ENCODE data around the gene GTPBP4.

Gene GTPBP4

DNA sequence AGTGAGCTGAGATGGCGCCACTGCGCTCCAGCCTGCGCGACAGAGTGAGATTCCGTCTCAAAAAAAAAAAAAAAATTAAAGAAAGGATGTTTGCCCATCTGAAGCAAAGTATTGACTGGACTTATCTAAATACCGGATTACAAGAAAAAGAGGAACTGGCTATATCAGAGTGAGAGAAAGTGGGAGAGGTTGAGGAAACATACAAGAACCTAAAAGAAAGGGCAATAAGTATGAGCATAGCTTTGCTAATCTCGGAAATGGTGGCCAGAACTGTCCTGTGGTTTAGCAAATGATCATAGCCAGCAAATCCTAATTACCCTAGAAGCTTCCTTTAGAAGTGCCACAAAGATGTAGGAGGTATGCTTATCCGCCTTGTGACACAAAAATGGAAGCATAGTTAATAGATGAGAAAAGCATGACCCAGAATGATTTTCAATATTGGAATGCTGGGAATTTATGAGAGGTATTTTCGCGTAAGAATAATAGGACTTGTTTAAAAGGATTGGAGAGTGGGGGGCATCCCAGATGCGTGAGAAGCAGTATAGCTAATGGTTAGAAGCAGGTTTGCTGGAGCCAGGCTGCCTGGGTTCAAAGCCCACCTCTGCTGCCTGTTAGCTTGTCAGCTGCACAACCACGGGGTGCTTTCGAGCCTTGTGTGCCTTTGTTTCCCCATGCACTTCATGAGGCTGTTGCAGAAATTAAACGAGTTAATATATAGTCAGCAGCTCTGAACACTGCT lies 1.2 kb upstream of the GTPBP4 start:
- H3K4me1 ChIP-seq: peaks cover 10% of the 10 kb centered on the region; the same call in 1 of the 2 replicates
- H3K36me3 ChIP-seq (replicated peaks): peaks cover 23% of the 10 kb centered on the region
- DNase-seq (ENCODE audit: low spot score in 2 of 2): no peak
- no peaks in the 10 kb centered on the region for H3K27me3 ChIP-seq (ENCODE audit: low read depth)
- in situ Hi-C loops (cut with MboI; ENCODE audit: low sequenced_read_pairs): loop anchor here (5.0 kb wide), 1 partner anchor 55 kb away; the partner anchor contains the start of gene LARP4B
- peak overlapping the region; percentile 99 for H3K4me3 ChIP-seq
- H3K9me3 ChIP-seq: no peaks in the 10 kb centered on the region

GRCh38 chr10:987620-987869 lies 689 bp upstream of the GTPBP4 start:
- peaks cover 25% of the 10 kb centered on the region for H3K36me3 ChIP-seq (replicated peaks)
- no peak for DNase-seq (ENCODE audit: low spot score in 2 of 2)
- H3K4me3 ChIP-seq: peak overlapping the region; percentile 99
- H3K27me3 ChIP-seq (ENCODE audit: low read depth): no peaks in the 10 kb centered on the region
- in situ Hi-C loops (cut with MboI; ENCODE audit: low sequenced_read_pairs): loop anchor here (5.0 kb wide), 1 partner anchor 55 kb away; the partner anchor contains the start of gene LARP4B
- peaks cover 10% of the 10 kb centered on the region; the same call in 1 of the 2 replicates for H3K4me1 ChIP-seq
- H3K9me3 ChIP-seq: no peaks in the 10 kb centered on the region

DNA sequence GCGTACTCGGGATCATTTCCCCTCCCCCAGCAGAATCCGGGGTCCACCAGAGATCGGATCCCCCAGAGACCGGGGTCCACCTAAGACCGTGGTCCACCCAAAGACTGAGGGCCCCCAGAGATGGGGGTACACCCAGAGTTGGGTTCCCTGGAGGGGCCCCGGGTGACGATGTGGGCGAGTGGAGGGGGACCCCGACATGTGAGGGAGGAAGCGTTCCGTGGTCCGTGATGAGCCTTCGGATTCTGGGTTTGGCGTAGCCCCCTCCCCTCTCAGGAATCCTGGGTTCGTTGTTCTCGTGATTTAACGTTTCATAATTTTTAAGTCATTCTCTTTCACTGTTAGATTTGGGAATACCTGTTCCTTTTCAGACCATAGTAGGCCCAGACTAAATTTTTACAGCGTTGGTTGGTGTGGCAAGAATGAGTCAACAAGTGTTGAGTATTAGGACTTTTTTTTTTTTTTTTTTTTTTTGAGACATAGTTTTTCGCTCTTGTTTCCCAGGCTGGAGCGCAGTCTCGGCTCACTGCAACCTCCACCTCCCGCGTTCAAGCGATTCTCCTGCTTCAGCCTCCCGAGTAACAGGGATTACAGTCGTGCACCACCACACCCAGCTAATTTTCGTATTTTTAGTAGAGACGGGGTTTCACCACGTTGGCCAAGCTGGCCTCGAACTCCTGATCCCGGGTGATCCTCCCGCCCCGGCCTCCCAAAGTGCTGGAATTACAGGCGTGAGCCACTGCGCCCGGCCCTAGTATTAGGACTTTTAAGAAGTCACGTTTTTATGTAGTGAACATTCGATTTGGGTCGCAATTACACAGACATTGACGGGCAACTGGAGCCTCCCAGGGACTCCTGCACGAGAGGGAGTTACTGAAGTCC lies 672 bp downstream of the GTPBP4 start:
- Histone ChIP-seq H3K4me1 (peaks cover 10% of the 10 kb centered on the region; the same call in 1 of the 2 replicates), H3K9me3 (no peaks in the 10 kb centered on the region), H3K36me3 (replicated peaks) (peaks cover 39% of the 10 kb centered on the region), H3K4me3 (peak overlapping the region; percentile 99), H3K27me3 (ENCODE audit: low read depth) (no peaks in the 10 kb centered on the region)
- DNase-seq (ENCODE audit: low spot score in 2 of 2): no peak
- in situ Hi-C loops (cut with MboI; ENCODE audit: low sequenced_read_pairs): loop anchor here (5.0 kb wide), 1 partner anchor 57 kb away; the partner anchor contains the start of gene LARP4B

DNA sequence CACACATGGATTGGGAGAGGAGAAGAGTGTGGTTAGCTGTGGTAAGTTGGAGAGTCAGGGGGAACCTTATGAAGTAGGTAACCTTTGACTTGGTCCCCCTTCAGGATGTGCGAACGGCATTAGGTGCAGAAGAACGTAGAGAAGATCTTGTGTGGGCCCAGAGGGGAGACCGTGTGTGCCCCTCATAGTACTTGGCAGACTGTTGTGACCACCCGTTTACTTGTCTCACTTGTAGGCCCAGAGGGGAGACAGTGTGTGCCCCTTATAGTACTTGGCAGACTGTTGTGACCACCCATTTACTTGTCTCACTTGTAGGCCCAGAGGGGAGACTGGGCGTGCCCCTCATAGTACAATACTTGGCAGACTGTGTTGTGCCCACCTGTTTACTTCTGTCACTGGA lies 2.6 kb downstream of the GTPBP4 start:
- DNase-seq (ENCODE audit: low spot score in 2 of 2): no peak
- in situ Hi-C loops (cut with MboI; ENCODE audit: low sequenced_read_pairs): no loop called here
- Histone ChIP-seq H3K9me3 (no peaks in the 10 kb centered on the region), H3K4me1 (peaks cover 10% of the 10 kb centered on the region; the same call in 1 of the 2 replicates), H3K4me3 (no peak overlapping the region), H3K27me3 (ENCODE audit: low read depth) (no peaks in the 10 kb centered on the region), H3K36me3 (replicated peaks) (peaks cover 58% of the 10 kb centered on the region)

DNA sequence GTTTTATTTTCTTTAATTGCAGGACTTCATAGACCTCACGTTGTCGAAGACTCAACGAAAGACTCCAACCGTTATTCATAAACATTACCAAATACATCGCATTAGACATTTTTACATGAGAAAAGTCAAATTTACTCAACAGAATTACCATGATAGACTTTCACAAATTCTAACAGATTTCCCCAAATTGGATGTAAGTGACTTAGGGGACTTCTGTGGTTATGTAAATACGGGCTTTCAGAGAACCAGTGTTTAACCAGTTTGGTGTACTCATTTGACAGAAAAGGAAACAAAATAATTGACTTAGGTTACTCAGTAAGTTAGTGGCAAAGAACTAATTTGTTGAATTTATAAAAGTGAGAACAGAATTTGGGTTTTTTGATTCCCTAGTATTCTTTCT lies 4.2 kb downstream of the GTPBP4 start:
- Histone ChIP-seq H3K36me3 (replicated peaks) (peaks cover 75% of the 10 kb centered on the region), H3K9me3 (no peaks in the 10 kb centered on the region)
- in situ Hi-C loops (cut with MboI; ENCODE audit: low sequenced_read_pairs): no loop called here

GRCh38 chr10:992871-993270 lies 4.6 kb downstream of the GTPBP4 start:
- no peak overlapping the region for H3K4me3 ChIP-seq
- peaks cover 78% of the 10 kb centered on the region for H3K36me3 ChIP-seq (replicated peaks)
- no peak for DNase-seq (ENCODE audit: low spot score in 2 of 2)
- no peaks in the 10 kb centered on the region for H3K9me3 ChIP-seq
- in situ Hi-C loops (cut with MboI; ENCODE audit: low sequenced_read_pairs): no loop called here
- H3K27me3 ChIP-seq (ENCODE audit: low read depth): no peaks in the 10 kb centered on the region
- H3K4me1 ChIP-seq: peaks cover 6% of the 10 kb centered on the region; the same call in 1 of the 2 replicates

More for the DNA sequence above, 4.2 kb downstream of the GTPBP4 start:
- no peaks in the 10 kb centered on the region for H3K27me3 ChIP-seq (ENCODE audit: low read depth)
- no peak for DNase-seq (ENCODE audit: low spot score in 2 of 2)
- H3K4me3 ChIP-seq: no peak overlapping the region
- peaks cover 6% of the 10 kb centered on the region; the same call in 1 of the 2 replicates for H3K4me1 ChIP-seq

GRCh38 chr10:994836-995558 lies 6.8 kb downstream of the GTPBP4 start:
- Histone ChIP-seq H3K4me3 (no peak overlapping the region), H3K4me1 (peaks cover 1% of the 10 kb centered on the region; the same call in 1 of the 2 replicates), H3K9me3 (no peaks in the 10 kb centered on the region), H3K27me3 (ENCODE audit: low read depth) (no peaks in the 10 kb centered on the region), H3K36me3 (replicated peaks) (peaks cover 86% of the 10 kb centered on the region)
- in situ Hi-C loops (cut with MboI; ENCODE audit: low sequenced_read_pairs): no loop called here
- no peak for DNase-seq (ENCODE audit: low spot score in 2 of 2)

DNA sequence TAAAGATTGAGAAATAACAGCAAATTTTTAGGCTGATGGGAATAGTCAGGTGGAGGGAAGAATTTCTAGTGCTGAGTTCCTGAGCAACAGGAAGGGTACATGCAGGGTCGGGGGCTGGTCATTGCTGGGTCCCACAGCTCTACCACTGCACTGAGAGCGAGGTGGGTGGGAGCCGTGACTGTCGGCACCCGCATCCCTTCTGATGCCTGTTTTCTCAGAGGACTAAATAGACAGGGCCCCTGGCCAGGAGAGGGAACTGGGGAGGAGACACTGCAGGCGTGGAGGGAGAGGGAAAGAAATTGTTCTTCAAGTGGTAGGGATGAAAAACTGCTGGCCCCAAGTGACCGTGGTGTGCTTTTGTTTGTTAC lies 7.3 kb downstream of the GTPBP4 start:
- Histone ChIP-seq H3K27me3 (ENCODE audit: low read depth) (no peaks in the 10 kb centered on the region), H3K4me1 (no peaks in the 10 kb centered on the region), H3K36me3 (replicated peaks) (peaks cover 84% of the 10 kb centered on the region), H3K9me3 (no peaks in the 10 kb centered on the region), H3K4me3 (no peak overlapping the region)
- in situ Hi-C loops (cut with MboI; ENCODE audit: low sequenced_read_pairs): no loop called here
- DNase-seq (ENCODE audit: low spot score in 2 of 2): no peak

GRCh38 chr10:996031-996430 lies 7.8 kb downstream of the GTPBP4 start:
- in situ Hi-C loops (cut with MboI; ENCODE audit: low sequenced_read_pairs): no loop called here
- DNase-seq (ENCODE audit: low spot score in 2 of 2): no peak
- H3K4me1 ChIP-seq: no peaks in the 10 kb centered on the region
- peaks cover 85% of the 10 kb centered on the region for H3K36me3 ChIP-seq (replicated peaks)
- no peak overlapping the region for H3K4me3 ChIP-seq
- H3K9me3 ChIP-seq: no peaks in the 10 kb centered on the region
- no peaks in the 10 kb centered on the region for H3K27me3 ChIP-seq (ENCODE audit: low read depth)

- DNase-seq (ENCODE audit: low spot score in 2 of 2): no peak
- Histone ChIP-seq H3K36me3 (replicated peaks) (peaks cover 96% of the 10 kb centered on the region), H3K27me3 (ENCODE audit: low read depth) (no peaks in the 10 kb centered on the region), H3K4me1 (no peaks in the 10 kb centered on the region), H3K9me3 (no peaks in the 10 kb centered on the region), H3K4me3 (no peak overlapping the region)
- in situ Hi-C loops (cut with MboI; ENCODE audit: low sequenced_read_pairs): no loop called here
Observed at GRCh38 chr10:997266-998022, 9.2 kb downstream of the GTPBP4 start.

- in situ Hi-C loops (cut with MboI; ENCODE audit: low sequenced_read_pairs): no loop called here
- H3K27me3 ChIP-seq (ENCODE audit: low read depth): no peaks in the 10 kb centered on the region
- H3K4me3 ChIP-seq: no peak overlapping the region
- peaks cover 96% of the 10 kb centered on the region for H3K36me3 ChIP-seq (replicated peaks)
- no peaks in the 10 kb centered on the region for H3K4me1 ChIP-seq
- no peaks in the 10 kb centered on the region for H3K9me3 ChIP-seq
- DNase-seq (ENCODE audit: low spot score in 2 of 2): no peak
Observed at GRCh38 chr10:1002425-1003006, 14.3 kb downstream of the GTPBP4 start.

DNA sequence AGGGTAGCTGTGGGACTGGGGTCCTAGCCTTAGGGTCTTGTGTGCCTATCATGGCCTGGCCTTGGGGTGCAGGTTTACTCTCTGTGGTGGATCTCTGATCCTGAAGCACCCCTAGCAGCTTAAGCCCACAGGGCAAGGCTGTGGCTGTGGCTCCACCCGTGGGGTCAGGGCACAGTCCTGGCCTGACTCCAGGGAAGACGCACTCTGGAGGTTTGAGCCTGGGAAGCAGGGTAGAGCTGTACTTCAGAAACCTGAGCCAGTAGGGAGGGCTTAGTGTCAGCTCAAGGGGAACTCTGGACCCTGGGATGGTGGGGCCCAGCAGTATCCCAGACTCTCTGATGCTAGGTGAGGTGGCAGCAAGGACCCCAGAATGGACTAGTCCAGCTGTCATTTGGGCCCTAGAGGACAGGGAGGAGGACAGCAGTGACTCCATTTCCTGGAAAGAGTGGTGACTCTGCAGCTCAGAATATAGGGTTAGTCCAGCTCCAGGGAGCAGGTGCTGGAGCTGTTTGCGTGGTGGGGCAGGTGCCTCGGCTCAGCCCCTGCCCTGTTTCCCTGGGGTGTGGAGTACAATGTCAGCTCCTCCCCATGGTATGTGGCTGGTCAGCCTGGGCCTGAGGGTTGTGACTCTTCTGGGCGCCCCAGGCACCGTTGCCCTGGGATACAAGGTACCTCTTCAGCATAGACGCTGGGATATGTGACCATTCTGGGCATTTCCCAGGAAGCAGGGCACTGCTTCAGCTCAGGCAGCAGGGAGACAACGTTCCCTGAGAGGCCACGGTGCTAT lies 15.8 kb downstream of the GTPBP4 start:
- Histone ChIP-seq H3K36me3 (replicated peaks) (peaks cover 96% of the 10 kb centered on the region), H3K27me3 (ENCODE audit: low read depth) (no peaks in the 10 kb centered on the region), H3K4me1 (no peaks in the 10 kb centered on the region), H3K9me3 (no peaks in the 10 kb centered on the region), H3K4me3 (no peak overlapping the region)
- in situ Hi-C loops (cut with MboI; ENCODE audit: low sequenced_read_pairs): no loop called here
- DNase-seq (ENCODE audit: low spot score in 2 of 2): no peak

Data from HAP-1 (cell line).